ENCODE data around the gene AQP7.
"Not testable (repeated sequence)": the region's sequence is repeated elsewhere in the genome, so short reads cannot be mapped to it uniquely, and the experiment has no call there.

AQP7 gene

DNA sequence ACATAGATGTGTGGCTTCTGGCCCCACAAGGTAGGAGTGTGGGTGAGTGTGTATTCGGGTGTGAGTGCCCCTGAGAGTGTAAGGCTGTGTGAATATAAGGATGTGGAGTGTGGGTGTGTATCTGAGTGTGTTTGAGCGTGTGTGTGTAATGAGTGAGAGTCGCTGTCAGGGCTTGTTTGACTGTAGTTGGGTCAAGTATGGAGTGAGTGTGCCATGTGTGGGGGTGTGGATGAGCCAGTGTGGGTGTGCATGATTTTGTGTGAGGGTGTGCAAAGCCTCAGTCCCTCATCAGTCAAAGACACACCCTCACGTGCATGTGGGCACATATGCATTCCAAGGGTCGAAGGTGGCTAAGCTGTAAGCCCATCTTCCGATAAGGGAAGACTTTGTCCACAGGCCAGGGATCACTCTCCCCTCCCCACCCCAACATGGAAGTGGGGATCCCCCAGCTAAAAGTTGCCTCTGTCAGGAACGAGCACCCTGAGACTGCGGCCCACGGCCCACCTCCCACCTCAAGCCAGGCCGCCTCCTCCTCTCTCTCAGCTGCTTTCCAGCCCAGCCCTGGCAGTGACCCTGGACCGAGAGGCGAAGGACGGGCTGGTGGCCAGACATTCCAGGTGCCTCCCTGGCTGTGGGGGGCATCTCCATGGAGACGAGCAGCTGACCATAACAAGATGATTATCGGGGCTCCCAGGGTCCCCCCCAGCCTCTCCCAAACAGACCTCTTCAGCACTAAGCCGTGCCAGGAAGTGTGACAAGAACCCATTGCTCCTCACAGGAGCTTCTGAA lies 32.1 kb upstream of the AQP7 start:
- no peak for DNase-seq (ENCODE audit: low spot score)

DNA sequence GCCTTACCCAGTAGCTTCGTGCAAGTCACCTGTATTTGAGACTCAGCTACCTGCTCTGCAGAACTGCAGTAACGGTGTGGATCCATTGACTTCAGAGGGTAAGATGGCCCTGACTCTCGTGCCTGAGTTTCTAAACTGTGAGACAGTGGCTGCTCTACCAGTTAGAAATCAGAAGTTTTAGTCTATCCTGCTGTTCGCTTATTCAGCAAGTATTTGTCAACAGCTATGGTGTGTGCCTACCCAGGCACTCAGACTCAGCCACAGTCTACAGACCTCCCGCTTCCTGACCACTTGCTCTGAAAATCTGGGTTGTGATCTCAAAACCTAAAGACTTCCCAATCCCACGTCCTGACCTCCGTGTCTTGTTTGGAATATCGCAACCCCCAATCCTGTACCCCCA lies 31.5 kb upstream of the AQP7 start:
- no peak for DNase-seq (ENCODE audit: low spot score)

DNA sequence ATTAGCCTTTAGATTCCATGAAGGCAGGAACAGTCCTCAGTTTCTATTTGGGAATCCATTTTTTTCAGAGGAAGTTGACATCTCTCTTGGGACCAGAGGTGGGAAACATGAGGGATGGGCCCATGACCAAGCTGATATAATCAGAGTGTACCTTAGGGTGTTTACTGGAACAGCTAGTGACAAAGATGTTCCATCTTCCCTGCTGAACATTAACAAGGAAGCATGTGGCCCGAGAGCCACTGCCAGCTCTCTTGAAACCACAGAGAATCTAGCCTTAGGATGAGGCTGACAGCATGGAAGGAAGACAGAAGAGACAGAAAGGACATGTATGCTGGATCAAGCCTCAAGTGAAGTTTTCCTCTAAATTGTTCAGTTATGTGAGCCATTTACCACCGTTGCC lies 29.1 kb upstream of the AQP7 start:
- no peak for DNase-seq (ENCODE audit: low spot score)

DNA sequence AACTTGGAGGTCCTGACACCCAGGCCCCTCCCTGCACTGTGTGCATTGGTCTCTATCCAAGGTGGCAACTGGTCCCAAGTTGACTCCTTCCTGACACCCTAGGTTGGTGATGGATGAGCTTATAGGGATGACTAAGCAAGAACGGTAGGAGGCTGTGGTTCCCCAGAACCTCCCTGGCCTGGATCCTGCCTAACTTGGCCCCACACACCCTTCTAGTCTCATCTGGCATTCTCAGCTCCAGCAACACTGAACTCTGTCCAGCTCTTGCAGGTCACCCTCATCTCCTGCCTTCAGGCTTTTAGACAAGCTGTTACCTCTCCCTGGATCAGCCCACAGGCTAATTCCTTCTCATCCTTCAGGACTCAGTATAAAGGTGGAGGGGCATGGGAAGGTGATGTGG lies 28.6 kb upstream of the AQP7 start:
- no peak for DNase-seq (ENCODE audit: low spot score)

DNA sequence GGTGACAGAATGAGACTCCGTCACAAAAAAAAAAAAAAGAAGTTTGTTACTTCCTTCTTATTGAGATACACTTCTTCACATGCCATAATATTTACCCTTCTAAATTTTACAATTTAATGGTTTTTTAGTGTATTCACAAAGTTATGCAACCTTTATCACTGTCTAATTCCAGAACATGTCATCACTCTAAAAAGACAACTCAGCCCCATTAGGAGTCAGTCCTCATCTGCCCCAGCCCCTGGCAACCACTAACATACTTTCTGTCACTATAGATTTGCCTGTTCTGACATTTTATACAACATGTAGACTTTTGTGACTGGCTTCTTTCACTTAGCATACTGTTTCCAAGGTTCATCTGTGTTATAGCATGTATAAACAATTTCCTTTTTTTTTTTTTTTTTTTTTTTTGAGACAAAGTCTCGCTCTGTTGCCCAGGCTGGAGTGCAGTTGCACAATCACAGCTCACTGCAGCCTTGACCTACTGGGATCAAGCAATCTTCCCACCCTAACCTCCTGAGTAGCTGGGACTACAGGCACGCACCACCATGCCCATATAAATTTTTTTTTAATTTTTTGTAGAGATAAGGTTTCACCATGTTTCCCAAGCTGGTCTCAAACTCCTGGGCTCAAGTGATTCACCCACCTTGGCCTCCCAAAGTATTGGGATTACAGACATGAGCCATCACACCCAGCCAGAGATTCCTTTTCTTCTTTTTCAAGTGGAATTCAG lies 27.1 kb upstream of the AQP7 start:
- no peak for DNase-seq (ENCODE audit: low spot score)

DNA sequence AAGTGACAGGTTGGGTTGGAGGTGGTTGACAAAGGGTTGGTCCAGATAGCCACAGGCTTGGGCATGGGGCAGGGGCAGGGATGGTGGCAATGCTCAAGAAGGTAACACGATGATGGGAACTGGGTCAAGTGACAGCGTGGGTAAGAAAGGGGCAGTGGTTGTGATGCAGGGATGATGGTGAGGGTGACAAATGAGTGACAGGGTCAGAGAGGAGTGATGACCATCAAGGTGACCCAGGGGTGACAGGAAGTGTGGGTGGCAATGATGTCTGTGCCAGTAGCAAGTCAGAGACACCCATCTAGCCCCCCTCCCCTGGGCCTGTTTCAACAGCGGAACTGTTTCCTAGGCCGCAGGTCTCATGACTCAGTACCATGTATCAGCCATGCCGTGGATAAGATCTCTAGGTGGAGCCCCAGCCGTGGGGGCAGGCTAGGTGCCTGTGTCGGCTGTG lies 24.5 kb upstream of the AQP7 start:
- DNase-seq (ENCODE audit: low spot score) = no peak

DNA sequence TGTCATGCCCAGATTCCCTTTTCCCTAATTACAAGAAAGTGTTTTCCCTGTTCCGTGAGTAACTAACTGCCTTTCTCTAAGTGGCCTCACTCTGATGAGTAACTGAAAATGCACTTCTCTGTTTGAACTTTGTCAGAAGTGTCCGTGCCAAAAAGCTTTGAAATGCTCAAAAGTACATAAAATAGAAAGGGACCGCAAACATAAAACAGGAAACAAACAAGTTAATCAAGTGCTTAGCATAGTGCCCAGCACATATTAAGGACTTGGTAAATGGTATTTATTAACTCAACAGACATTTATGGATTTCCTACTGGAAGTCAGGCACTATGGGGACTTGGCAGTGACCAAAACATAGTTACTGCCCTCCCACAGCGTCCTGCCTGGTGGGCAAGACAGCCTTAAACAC lies 22.8 kb upstream of the AQP7 start:
- no peak for DNase-seq (ENCODE audit: low spot score)

DNA sequence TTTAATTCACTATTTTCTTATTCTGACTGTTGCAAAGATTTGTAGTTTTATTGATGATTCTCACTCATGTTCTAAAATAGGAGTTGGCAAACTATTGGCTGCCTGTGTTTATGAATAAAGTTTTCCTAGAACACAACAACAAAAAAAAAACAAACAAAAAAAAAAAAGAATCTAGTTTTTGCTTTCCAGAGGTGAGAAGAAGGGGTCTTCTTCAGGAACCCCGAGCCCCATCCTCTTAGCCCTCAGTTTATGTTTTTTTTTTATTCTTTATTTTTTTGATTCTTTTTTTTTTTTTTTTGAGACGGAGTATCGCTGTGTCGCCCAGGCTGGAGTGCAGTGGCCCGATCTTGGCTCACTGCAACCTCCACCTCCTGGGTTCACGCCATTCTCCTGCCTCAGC lies 22.1 kb upstream of the AQP7 start:
- DNase-seq (ENCODE audit: low spot score) = not testable (repeated sequence)

DNA sequence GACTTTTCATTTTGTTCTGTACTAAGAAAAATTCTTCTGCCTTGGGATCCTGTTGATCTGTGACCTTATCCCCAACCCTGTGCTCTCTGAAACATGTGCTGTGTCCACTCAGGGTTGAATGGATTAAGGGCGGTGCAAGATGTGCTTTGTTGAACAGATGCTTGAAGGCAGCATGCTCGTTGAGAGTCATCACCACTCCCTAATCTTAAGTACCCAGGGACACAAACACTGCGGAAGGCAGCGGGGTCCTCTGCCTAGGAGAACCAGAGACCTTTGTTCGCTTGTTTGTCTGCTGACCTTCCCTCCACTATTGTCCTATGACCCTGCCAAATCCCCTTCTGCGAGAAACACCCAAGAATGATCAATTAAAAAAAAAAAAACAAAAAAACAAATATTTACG lies 21.7 kb upstream of the AQP7 start:
- not testable (repeated sequence) for DNase-seq (ENCODE audit: low spot score)

DNA sequence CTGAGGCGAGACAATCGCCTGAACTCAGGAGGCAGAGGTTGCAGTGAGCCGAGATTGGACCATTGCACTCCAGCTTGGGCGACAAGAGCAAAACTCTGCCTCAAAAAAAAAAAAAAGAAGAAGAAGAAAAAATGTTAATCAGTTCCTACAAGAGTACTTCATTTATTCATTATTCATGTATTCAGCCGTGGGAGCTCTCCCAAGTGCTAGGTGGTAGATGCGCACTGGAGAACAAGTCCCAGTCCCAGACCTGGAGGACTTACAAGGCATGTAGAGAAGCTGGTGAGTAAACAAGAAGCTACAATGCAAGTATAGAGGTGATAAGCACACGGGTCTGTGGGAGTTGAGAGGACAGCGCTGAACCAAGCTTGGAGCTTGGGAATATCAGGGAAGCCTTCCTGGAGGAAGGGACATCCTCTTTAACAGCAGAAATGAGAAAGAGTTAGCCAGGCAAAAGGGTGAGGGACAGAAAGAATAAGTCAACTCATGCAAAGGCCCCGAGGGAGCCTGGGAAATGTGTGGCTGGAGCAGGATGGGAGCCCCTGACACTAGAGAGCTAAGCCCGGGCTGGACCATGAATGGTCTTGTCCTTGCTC lies 17.4 kb upstream of the AQP7 start:
- no peak for DNase-seq (ENCODE audit: low spot score)

DNA sequence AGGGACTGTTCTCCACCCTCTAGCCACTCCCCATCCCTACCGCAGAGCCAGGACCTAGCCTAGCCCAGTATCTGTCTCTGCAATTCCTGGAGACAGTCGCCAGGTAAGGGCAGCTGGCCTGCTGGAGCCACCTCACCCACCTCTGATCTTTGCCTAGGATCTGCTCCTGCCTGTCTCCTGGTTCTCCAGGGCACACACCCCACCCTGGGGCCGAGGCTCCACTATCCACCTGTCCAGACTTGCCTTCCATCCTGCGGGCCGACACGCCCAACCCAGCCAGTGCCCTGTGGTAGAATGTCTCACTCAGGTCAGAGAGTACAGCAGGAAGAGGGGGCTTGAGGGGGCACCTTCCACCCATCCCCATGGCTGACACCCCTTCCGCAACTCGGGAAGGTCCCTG lies 15.7 kb upstream of the AQP7 start:
- no peak for DNase-seq (ENCODE audit: low spot score)

DNA sequence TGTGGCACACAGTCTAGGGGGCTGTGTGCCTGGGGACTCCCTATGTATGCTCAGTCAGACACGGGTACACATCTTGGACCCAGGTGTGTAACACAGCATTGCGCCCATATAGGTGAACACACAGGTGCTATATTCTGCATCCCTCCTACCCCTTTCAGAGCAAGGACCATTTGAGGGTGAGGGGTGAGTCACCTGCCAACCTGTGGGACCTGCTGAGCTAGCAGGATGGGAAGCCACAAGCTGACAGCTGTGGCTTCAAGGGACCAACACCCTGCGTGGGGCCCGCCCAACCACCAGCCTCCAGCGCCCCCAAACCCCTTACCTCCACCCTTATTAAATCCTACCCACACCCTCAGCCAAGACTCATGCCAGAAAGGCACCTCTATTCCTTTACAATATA lies 14.6 kb upstream of the AQP7 start:
- DNase-seq (ENCODE audit: low spot score) = no peak

DNA sequence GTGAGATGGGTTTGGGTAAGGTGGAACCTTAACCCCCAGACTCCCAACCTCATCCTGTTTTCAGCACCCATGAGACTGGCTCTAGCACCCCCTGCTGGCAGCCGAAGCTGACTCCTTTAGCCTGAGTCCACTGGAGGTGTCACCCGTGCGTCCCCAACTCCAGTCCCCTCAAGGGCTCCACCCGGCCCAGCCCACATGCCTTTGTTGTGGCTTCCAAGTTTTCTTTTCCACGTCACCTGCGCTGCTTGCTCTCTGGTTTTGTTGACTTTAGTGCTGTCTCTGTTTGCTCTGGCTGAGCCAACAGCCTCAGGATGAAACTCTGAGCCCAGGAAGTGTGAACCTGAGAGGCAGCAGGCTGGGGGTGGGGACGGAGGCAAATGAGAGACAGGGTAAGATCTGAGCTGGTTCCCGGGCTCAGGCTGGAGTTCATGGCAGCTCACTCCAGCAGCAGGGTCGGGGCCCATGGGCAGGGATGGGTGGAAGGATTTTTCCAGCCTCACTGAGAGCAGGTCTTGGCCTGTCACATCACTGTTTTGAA lies 13.2 kb upstream of the AQP7 start:
- no peak for DNase-seq (ENCODE audit: low spot score)

DNA sequence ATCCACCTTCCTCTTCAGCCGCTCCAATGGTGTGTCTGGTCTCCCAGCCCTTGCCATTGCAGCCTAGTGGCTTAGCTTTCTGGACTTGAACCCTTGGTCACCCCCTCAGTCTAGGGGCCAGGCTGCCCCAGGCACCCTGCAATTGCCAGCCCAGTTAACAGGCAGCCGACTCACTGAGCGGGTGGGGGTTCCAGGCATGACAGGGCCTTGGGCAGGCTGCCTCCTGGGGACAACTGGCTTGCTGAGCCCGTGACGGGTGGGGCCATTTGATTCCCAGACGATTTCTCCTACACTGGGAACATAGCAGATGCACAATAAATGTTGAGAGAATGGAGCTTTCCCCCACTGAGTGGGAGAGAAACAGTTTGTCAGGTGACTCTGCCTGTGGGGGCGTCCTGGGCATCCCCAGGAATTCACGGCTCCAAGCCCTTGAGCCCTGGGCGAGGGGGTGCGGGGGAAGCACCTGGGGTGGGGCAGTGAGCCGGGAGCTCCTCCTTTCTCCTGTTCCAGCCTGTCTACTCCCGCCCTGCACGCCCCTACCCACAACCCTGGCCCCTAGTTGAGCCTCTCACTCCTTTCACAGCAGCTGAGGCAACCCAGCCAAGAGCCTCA lies 12.6 kb upstream of the AQP7 start:
- no peak for DNase-seq (ENCODE audit: low spot score)

DNA sequence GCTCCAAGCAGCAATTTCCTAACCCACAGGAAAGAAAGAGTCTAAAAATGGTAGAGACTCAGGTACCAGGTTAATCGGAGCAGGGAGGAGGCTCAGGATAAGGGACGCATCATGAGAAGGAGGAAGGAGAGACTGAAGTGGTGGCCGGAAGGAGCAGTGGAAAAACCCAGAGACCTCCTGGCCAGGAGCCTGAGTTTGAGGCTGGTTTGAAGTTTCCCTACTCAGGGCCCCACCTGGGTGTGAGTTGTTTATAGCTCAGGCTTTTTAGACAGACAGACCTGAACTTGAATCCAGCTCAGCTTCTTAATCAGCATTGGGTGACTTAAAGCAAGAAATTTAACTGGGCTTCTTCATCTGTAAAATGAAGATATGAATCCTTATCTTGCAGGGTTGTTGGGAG lies 11.9 kb upstream of the AQP7 start:
- no peak for DNase-seq (ENCODE audit: low spot score)

DNA sequence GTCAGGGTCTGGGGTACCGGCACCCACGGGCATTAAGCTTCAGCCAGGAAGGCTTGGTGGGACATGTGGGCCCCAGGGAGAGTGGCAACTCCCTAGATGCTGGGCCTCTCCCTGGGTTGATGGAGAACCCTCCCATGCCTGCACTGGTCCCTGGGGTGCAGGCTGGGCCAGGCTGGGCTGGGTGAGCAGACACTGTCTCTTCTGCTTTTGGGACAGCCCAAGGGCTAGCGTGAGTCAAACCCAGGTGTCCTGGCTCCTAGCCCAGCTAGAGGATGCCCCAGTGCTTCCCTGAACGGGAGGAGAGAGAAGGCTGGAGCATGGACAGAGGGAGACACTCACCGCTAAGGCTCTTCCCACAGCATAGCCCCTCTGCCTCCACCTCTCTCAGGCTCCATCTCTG lies 5.7 kb upstream of the AQP7 start:
- DNase-seq (ENCODE audit: low spot score) = no peak

DNA sequence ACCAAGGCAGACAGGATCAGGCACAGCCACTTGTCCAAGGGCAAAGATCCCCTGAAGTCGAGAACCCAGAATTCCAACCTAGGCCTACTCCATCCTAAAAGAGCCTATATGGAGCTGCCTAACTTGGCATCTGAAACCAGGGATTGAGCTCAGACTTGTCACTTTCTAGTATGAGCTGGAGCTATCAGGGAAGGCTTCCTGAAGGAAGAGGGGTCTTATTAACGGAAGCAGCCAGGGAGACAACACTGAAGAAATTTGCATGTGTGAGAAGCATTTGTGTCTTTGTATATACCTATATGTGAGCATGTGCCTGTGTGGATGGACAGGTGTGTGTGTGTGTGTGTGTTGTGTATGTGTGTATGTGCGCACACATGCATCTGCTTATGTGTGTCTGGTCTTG lies 4.7 kb upstream of the AQP7 start:
- DNase-seq (ENCODE audit: low spot score) = no peak

DNA sequence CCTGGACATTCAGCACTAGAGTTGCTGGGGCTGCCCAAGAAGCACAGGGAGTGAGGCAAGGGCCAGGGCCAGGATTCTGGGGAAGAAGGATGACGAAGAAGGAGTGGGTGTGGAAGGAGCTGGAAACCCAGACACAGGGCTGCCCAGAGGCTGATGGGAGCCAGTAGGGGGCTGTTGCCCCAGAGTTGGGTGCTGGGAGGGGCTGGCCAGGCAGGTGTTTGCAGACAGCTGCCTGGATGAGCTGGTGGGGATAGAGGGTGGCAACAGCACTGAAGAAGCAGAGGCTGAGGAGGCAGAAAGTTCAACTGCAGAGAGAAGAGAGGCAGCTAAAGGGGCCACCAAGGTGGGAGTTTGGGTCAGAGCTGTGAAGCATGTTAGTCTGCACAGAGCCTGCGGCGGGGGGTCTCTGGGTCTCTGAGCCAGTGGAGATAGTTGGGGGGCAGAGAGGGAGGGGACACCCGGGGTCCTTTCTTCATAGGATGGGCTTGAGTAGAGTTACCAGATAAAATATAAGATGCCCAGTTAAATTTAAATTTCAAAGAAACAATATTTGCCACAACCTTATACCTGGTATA lies 2.5 kb upstream of the AQP7 start:
- DNase-seq (ENCODE audit: low spot score) = no peak

DNA sequence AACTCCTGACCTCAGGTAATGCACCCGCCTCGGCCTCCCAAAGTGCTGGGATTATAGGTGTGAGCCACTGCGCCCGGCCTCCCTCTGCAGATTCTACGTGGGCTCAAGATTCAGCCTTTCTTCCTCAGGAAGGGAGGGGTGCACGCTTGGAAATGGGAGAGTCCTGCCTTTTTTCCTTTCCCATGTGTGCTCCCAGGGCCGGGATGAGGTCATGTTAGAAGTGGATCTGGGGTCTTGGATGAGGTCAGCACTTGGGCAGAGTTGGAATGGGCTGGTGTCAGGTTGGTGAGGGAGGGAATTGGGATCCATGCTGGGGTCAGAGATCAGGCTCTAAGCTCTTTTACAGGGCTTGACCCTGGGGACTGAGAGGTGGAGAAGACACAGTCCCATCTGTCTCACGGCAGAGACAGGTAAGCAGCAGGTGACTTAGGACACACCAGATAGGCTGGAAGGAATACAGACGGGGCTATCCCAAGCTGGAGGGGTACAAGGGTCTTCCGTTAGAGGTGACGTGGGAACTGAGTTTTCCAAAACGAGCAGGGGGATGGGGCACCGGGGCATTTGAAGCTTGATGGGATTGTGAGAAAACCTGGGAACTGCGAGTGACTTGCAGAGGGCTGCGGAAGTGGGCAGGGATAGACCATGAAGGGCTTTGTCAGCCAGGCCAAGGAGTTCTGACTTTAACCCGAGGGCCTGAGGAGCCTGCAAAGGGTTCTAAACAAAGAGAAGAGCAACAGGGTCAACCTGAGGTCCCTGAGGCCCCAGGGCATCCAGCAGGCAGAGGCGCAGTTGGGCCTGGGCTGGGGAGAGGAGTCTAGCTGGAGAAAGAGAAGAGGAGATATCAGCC lies 1.8 kb upstream of the AQP7 start:
- no peak for DNase-seq (ENCODE audit: low spot score)

DNA sequence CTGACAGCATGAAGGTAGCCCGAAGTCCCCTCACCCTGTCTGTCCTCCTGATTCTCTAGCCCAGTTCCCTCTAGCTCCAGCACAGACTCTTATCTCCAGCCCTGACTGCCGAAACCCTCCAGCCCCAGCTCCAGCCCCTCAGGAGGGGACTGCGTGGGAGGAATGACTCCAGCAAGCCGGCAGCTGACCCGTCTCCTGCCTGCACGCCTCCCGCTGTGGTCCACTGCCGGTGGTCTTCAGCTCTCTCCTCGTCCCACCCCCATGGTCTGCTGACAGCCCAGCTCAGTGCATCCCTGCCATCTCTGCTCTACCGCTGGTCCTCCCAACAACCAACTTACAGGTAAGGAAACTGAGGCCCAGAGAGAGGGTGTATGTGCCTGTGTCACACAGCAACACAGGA lies 559 bp downstream of the AQP7 start:
- DNase-seq (ENCODE audit: low spot score) = not testable (repeated sequence)

DNA sequence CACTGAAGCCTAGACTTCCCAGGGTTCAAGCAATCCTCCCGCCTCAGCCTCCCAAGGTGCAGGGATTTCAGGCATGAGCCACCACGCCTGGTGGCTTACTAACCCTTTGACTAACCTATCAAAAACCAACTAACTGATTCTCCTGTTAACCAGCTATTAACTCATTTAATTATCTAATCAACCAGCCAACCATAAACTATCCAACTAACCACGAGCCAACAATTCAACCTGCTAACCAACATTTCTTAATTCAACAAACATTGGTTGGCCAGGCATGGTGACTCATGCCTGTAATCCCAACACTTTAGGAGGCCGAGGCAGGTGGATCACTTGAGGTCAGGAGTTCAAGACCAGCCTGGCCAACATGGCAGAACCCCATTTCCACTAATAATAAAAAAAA lies 3.3 kb downstream of the AQP7 start:
- DNase-seq (ENCODE audit: low spot score) = not testable (repeated sequence)

Measured in SK-N-DZ (cell line).